Measurements from ENCODE around the gene TSPO.

GRCh38 chr22:43116932-43117331, 34.4 kb upstream of the TSPO start:
- no peak for TF ChIP-seq ARNT (IDR thresholded peaks at IDR 0.05)
- TF ChIP-seq TARDBP (IDR thresholded peaks at IDR 0.05) = no peak
- no peak for TF ChIP-seq NFRKB (IDR thresholded peaks at IDR 0.05)
- no peak for TF ChIP-seq FOXA1 (IDR thresholded peaks at IDR 0.05)
- TF ChIP-seq BHLHE40 (IDR thresholded peaks at IDR 0.05; ENCODE audit: borderline replicate concordance) = no peak
- TF ChIP-seq CTBP1 (IDR thresholded peaks at IDR 0.05; ENCODE audit: borderline replicate concordance) = no peak
- no peak for TF ChIP-seq ZNF384 (IDR thresholded peaks at IDR 0.05)
- TF ChIP-seq FOXM1 (IDR thresholded peaks at IDR 0.05; ENCODE audit: borderline replicate concordance) = no peak
- TF ChIP-seq PKNOX1 (IDR thresholded peaks at IDR 0.05) = no peak
- TF ChIP-seq SUZ12 (IDR thresholded peaks at IDR 0.05) = no peak
- TF ChIP-seq ELF4 (IDR thresholded peaks at IDR 0.05) = no peak
- no peak for TF ChIP-seq LEF1 (IDR thresholded peaks at IDR 0.05; ENCODE audit: borderline replicate concordance)
- no peak for TF ChIP-seq SP1 (IDR thresholded peaks at IDR 0.05)
